Mesendoderm (in vitro differentiated cells): Measurements from ENCODE around the gene IL18RAP.

Experiments used
- DNase-seq: peaks from one replicate; pipeline ENCODE4 v3.0.0; 2013
- H2AK5ac ChIP-seq: 2 replicates; pipeline ENCODE4 v1.6.1; 2013; ENCODE audit warnings: low read length, inconsistent platforms
- H2BK120ac ChIP-seq: 2 replicates; pipeline ENCODE4 v1.6.1; 2013; ENCODE audit warnings: low read depth, mild to moderate bottlenecking, low read length, moderate library complexity, mixed read lengths
- H2BK15ac ChIP-seq: replicated peaks from 2 replicates; pipeline ENCODE4 v1.6.1; 2013; ENCODE audit warnings: low read depth, mild to moderate bottlenecking, moderate library complexity
- H2BK5ac ChIP-seq: 2 replicates; pipeline ENCODE4 v1.6.1; 2013; ENCODE audit warnings: low read length, inconsistent platforms
- H3K18ac ChIP-seq: 2 replicates; pipeline ENCODE4 v1.6.1; 2013; ENCODE audit warnings: mild to moderate bottlenecking, low read length, mixed read lengths
- H3K23ac ChIP-seq: one replicate; pipeline ENCODE4 v1.6.1; 2013; ENCODE audit warnings: low read length
- H3K27ac ChIP-seq: 2 replicates; pipeline ENCODE4 v1.5.1; 2013; ENCODE audit warnings: low read depth, mild to moderate bottlenecking, inconsistent platforms, low read length, moderate library complexity
- H3K27me3 ChIP-seq: 2 replicates; pipeline ENCODE4 v1.6.1; 2013; ENCODE audit warnings: low read length, control low read depth, mild to moderate bottlenecking, inconsistent platforms; ENCODE audit not compliant: insufficient read depth, poor library complexity
- H3K36me3 ChIP-seq: 2 replicates; pipeline ENCODE4 v1.6.1; 2013; ENCODE audit warnings: low read length, inconsistent platforms; ENCODE audit not compliant: control insufficient read depth, insufficient read depth
- H3K4ac ChIP-seq: one replicate; pipeline ENCODE4 v1.6.1; 2013; ENCODE audit warnings: low read depth, mild to moderate bottlenecking, low read length, moderate library complexity
- H3K4me1 ChIP-seq: 2 replicates; pipeline ENCODE4 v1.6.1; 2013; ENCODE audit warnings: low read depth, low read length, inconsistent platforms; ENCODE audit not compliant: control insufficient read depth
- H3K4me2 ChIP-seq: 2 replicates; pipeline ENCODE4 v1.6.1; 2013; ENCODE audit warnings: low read length
- H3K4me3 ChIP-seq: 2 replicates; pipeline ENCODE4 v1.5.1; 2013; ENCODE audit warnings: mild to moderate bottlenecking, low read length
- H3K56ac ChIP-seq: one replicate; pipeline ENCODE4 v1.6.1; 2013; ENCODE audit warnings: low read length
- H3K79me1 ChIP-seq: 2 replicates; pipeline ENCODE4 v1.6.1; 2013; ENCODE audit warnings: low read length, inconsistent platforms
- H3K79me2 ChIP-seq: 2 replicates; pipeline ENCODE4 v1.6.1; 2013; ENCODE audit warnings: mild to moderate bottlenecking, low read length; ENCODE audit not compliant: control insufficient read depth, insufficient read depth
- H3K9ac ChIP-seq: 2 replicates; pipeline ENCODE4 v1.6.1; 2013; ENCODE audit warnings: low read length, inconsistent platforms
- H4K5ac ChIP-seq: one replicate; pipeline ENCODE4 v1.6.1; 2013; ENCODE audit warnings: low read length
- H4K8ac ChIP-seq: one replicate; pipeline ENCODE4 v1.6.1; 2013; ENCODE audit warnings: low read depth, mild to moderate bottlenecking, control low read depth, low read length, moderate library complexity
- whole genome bisulfite sequencing: extraction: QIAGEN DNeasy Blood & Tissue Kit; methylation state at CpG from one replicate; pipeline ENCODE4 v1.1.7; 2013; ENCODE audit warnings: low lambda C conversion rate, missing lambda C conversion rate; ENCODE audit not compliant: insufficient coverage; ENCODE audit errors: extremely low coverage; 5-methylcytosine and 5-hydroxymethylcytosine counted together

The IL18RAP gene

GRCh38 chr2:102461188-102461587, 38.2 kb downstream of the IL18RAP start:
- Histone ChIP-seq H2BK5ac (no peak overlapping the region), H2AK5ac (no peak overlapping the region), H3K56ac (no peak overlapping the region), H3K79me1 (no peaks in the 10 kb centered on the region), H3K9ac (no peak overlapping the region), H3K79me2 (no peaks in the 10 kb centered on the region), H2BK120ac (no peak overlapping the region), H4K8ac (no peak overlapping the region), H2BK15ac (no peak overlapping the region), H3K4me1 (no peaks in the 10 kb centered on the region), H3K36me3 (no peaks in the 10 kb centered on the region), H3K4ac (no peak overlapping the region), H3K4me2 (no peak overlapping the region), H3K27ac (no peak overlapping the region), H4K5ac (no peak overlapping the region), H3K18ac (no peak overlapping the region), H3K4me3 (no peak overlapping the region), H3K23ac (no peak overlapping the region), H3K27me3 (no peaks in the 10 kb centered on the region)
- DNase-seq: no peak
- WGBS: no CpG with 5 or more reads among the region's 6 CpGs

GRCh38 chr2:102463160-102463559, 40.2 kb downstream of the IL18RAP start:
- no peak overlapping the region for H3K4me2 ChIP-seq
- no peaks in the 10 kb centered on the region for H3K36me3 ChIP-seq
- no peak overlapping the region for H3K4me3 ChIP-seq
- no peaks in the 10 kb centered on the region for H3K79me1 ChIP-seq
- H4K8ac ChIP-seq: no peak overlapping the region
- no peak overlapping the region for H2AK5ac ChIP-seq
- H3K4ac ChIP-seq: no peak overlapping the region
- no peak overlapping the region for H3K56ac ChIP-seq
- H2BK15ac ChIP-seq: no peak overlapping the region
- DNase-seq: no peak
- no peak overlapping the region for H2BK5ac ChIP-seq
- H3K18ac ChIP-seq: no peak overlapping the region
- no peak overlapping the region for H3K9ac ChIP-seq
- no peaks in the 10 kb centered on the region for H3K79me2 ChIP-seq
- no peak overlapping the region for H4K5ac ChIP-seq
- H3K23ac ChIP-seq: no peak overlapping the region
- no peak overlapping the region for H3K27ac ChIP-seq
- WGBS: no CpG with 5 or more reads among the region's 5 CpGs
- no peak overlapping the region for H2BK120ac ChIP-seq
- H3K27me3 ChIP-seq: no peaks in the 10 kb centered on the region
- no peaks in the 10 kb centered on the region for H3K4me1 ChIP-seq

DNA sequence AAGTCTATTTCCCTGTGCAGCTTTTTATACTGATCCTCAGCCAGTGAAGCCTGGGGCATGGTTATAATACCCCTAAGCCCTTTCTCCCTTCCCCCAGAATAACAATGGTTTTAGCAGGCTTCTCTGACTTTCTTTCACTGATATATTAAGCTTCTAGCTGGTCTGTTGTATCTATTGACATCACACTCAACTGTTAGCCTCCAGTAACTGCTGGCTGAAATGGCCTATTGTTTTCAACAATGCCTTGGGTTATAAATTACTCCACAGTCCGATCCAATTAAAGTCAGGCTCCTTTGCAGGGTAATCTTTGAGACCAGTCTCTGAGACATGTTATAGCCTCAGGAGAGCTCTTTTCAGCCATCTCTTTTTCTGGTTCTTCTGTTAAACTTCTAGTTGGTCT, 47.2 kb downstream of the IL18RAP start:
- peak; percentile 18 for DNase-seq
- no CpG with 5 or more reads among the region's 1 CpG for WGBS

GRCh38 chr2:102473020-102473419, 50.1 kb downstream of the IL18RAP start, which contains the start of gene SLC9A4:
TSS of gene SLC9A4 (plus strand) at chr2:102473226. CDS start at chr2:102473760, 534 bp downstream.
- no peaks in the 10 kb centered on the region for H3K27me3 ChIP-seq
- no peak within 1 kb of the TSS for H4K5ac ChIP-seq
- H3K4me1 ChIP-seq: no peaks in the 10 kb centered on the region
- no peak within 1 kb of the TSS for H3K4ac ChIP-seq
- H3K23ac ChIP-seq: no peak within 1 kb of the TSS
- WGBS: no CpG with 5 or more reads among the region's 3 CpGs
- H3K36me3 ChIP-seq: no peaks in the 10 kb centered on the region
- H3K18ac ChIP-seq: no peak within 1 kb of the TSS
- H3K4me2 ChIP-seq: no peak within 1 kb of the TSS
- H3K79me1 ChIP-seq: no peaks in the 10 kb centered on the region
- no peak within 1 kb of the TSS for H2BK15ac ChIP-seq
- H3K56ac ChIP-seq: no peak within 1 kb of the TSS
- peak; percentile 61 for DNase-seq
- H4K8ac ChIP-seq: no peak within 1 kb of the TSS
- no peak within 1 kb of the TSS for H2BK5ac ChIP-seq
- H3K27ac ChIP-seq: no peak within 1 kb of the TSS
- H3K9ac ChIP-seq: no peak within 1 kb of the TSS
- no peak within 1 kb of the TSS for H2BK120ac ChIP-seq
- no peaks in the 10 kb centered on the region for H3K79me2 ChIP-seq
- H3K4me3 ChIP-seq: no peak within 1 kb of the TSS
- H2AK5ac ChIP-seq: no peak within 1 kb of the TSS

More for the DNA sequence above, 47.2 kb downstream of the IL18RAP start:
- H4K8ac ChIP-seq: no peak overlapping the region
- no peak overlapping the region for H2BK5ac ChIP-seq
- no peak overlapping the region for H3K56ac ChIP-seq
- no peak overlapping the region for H2AK5ac ChIP-seq
- no peak overlapping the region for H2BK120ac ChIP-seq
- H3K36me3 ChIP-seq: no peaks in the 10 kb centered on the region
- no peak overlapping the region for H3K23ac ChIP-seq
- no peaks in the 10 kb centered on the region for H3K27me3 ChIP-seq
- no peak overlapping the region for H3K4me2 ChIP-seq
- no peak overlapping the region for H3K4me3 ChIP-seq
- no peak overlapping the region for H2BK15ac ChIP-seq
- H3K79me2 ChIP-seq: no peaks in the 10 kb centered on the region
- H3K27ac ChIP-seq: no peak overlapping the region
- H3K4me1 ChIP-seq: no peaks in the 10 kb centered on the region
- no peak overlapping the region for H3K4ac ChIP-seq
- H4K5ac ChIP-seq: no peak overlapping the region
- H3K79me1 ChIP-seq: no peaks in the 10 kb centered on the region
- H3K18ac ChIP-seq: no peak overlapping the region
- H3K9ac ChIP-seq: no peak overlapping the region

- WGBS: no CpG with 5 or more reads among the region's 3 CpGs
- Histone ChIP-seq H3K18ac (no peak overlapping the region), H2BK5ac (no peak overlapping the region), H2AK5ac (no peak overlapping the region), H3K4me3 (no peak overlapping the region), H2BK15ac (no peak overlapping the region), H3K4me2 (no peak overlapping the region), H4K5ac (no peak overlapping the region), H3K36me3 (no peaks in the 10 kb centered on the region), H3K23ac (no peak overlapping the region), H3K27ac (no peak overlapping the region), H3K4me1 (no peaks in the 10 kb centered on the region), H4K8ac (no peak overlapping the region), H3K79me1 (no peaks in the 10 kb centered on the region), H2BK120ac (no peak overlapping the region), H3K56ac (no peak overlapping the region), H3K27me3 (no peaks in the 10 kb centered on the region), H3K9ac (no peak overlapping the region), H3K4ac (no peak overlapping the region), H3K79me2 (no peaks in the 10 kb centered on the region)
- DNase-seq: no peak
Observed at GRCh38 chr2:102473631-102474030, 50.7 kb downstream of the IL18RAP start.

- Histone ChIP-seq H3K56ac (no peak overlapping the region), H2BK15ac (no peak overlapping the region), H4K8ac (no peak overlapping the region), H3K27me3 (no peaks in the 10 kb centered on the region), H3K9ac (no peak overlapping the region), H3K79me1 (no peaks in the 10 kb centered on the region), H2BK120ac (no peak overlapping the region), H3K4ac (no peak overlapping the region), H3K36me3 (no peaks in the 10 kb centered on the region), H3K23ac (no peak overlapping the region), H3K27ac (no peak overlapping the region), H3K4me2 (no peak overlapping the region), H4K5ac (no peak overlapping the region), H3K4me1 (no peaks in the 10 kb centered on the region), H3K79me2 (no peaks in the 10 kb centered on the region), H3K4me3 (no peak overlapping the region), H2AK5ac (no peak overlapping the region), H3K18ac (no peak overlapping the region), H2BK5ac (no peak overlapping the region)
- DNase-seq: no peak
Observed at GRCh38 chr2:102474785-102475184, 51.8 kb downstream of the IL18RAP start.
